A673 (cell line): Measurements from ENCODE around the gene ZFPM1. TPM values are rescaled to one million over a fixed set of nuclear protein-coding genes. Genes with fewer than 3 reads are reported as not detected.

Source experiments
- BruUV-seq: library from RNA; stranded (reverse); fragments of 400-500 nt; replicated peaks from 2 replicates; lab custom pipeline; 2021; lab: Mats Ljungman, UMichigan
- CTCF ChIA-PET: fragments of 300-600 bp; sonication (Branson Sonifier 250); formaldehyde crosslinking; loops from one replicate; lab custom pipeline; 2022; ENCODE audit warnings: antibody characterized with exemption; lab: Charles Lee
- POLR2A ChIA-PET: fragments of 300-600 bp; sonication (Branson Sonifier 250); formaldehyde crosslinking; loops from one replicate; lab custom pipeline; 2022; ENCODE audit warnings: antibody characterized with exemption; ENCODE audit not compliant: low non-redundant PET; lab: Charles Lee
- DNase-seq: peaks from one replicate; pipeline ENCODE4 v3.0.0-alpha.2; 2015; ENCODE audit warnings: low spot score
- H3K27ac ChIP-seq: fragments of 200-600 bp; sonication (generic); 2 replicates; pipeline ENCODE4 v1.5.1; 2016; ENCODE audit warnings: mixed run types, low read depth, mild to moderate bottlenecking, mixed read lengths, antibody characterized with exemption, low read length; ENCODE audit not compliant: poor library complexity, severe bottlenecking
- H3K27me3 ChIP-seq: fragments of 200-600 bp; sonication (generic); replicated peaks from 2 replicates; pipeline ENCODE4 v1.6.1; 2017; ENCODE audit warnings: mixed run types, low read depth, mild to moderate bottlenecking, mixed read lengths, antibody characterized with exemption, low read length; ENCODE audit not compliant: insufficient read depth, poor library complexity
- H3K36me3 ChIP-seq: fragments of 200-600 bp; sonication (generic); 2 replicates; pipeline ENCODE4 v1.6.1; 2016; ENCODE audit warnings: mixed run types, mild to moderate bottlenecking, mixed read lengths, antibody characterized with exemption, low read length; ENCODE audit not compliant: insufficient read depth, poor library complexity, severe bottlenecking
- H3K4me1 ChIP-seq: fragments of 200-600 bp; sonication (generic); 2 replicates; pipeline ENCODE4 v1.6.1; 2017; ENCODE audit warnings: mixed run types, mild to moderate bottlenecking, mixed read lengths, antibody characterized with exemption, low read length; ENCODE audit not compliant: insufficient read depth, poor library complexity, severe bottlenecking
- H3K4me3 ChIP-seq: fragments of 200-600 bp; sonication (generic); 2 replicates; pipeline ENCODE4 v1.5.1; 2016; ENCODE audit warnings: low read depth, mixed run types, mild to moderate bottlenecking, mixed read lengths, low read length; ENCODE audit not compliant: poor library complexity, severe bottlenecking
- H3K9me3 ChIP-seq: fragments of 200-600 bp; sonication (generic); 2 replicates; pipeline ENCODE4 v1.6.1; 2016; ENCODE audit warnings: mixed run types, low read depth, mild to moderate bottlenecking, mixed read lengths, antibody characterized with exemption, low read length; ENCODE audit not compliant: poor library complexity, severe bottlenecking
- EZH2 ChIP-seq: fragments of 200-600 bp; sonication (generic); IDR thresholded peaks from 2 replicates; pipeline ENCODE4 v1.6.1; 2017; ENCODE audit warnings: borderline replicate concordance, low read depth, mild to moderate bottlenecking, mixed read lengths, antibody characterized with exemption, low read length; ENCODE audit not compliant: poor library complexity, severe bottlenecking
- intact Hi-C: fragments of 100-400 bp; cut with micrococcal nuclease; formaldehyde crosslinking; loops from one replicate; pipeline ENCODE4 v1.10.0; 2022; ENCODE audit not compliant: unreplicated experiment
- total RNA-seq: library from RNA; stranded (reverse); gene quantifications from 2 replicates; pipeline ENCODE4 v1.2.3, GENCODE V29; 2021
- TF ChIP-seq, protein P1 (sequence below): fragments of 300-800, 200-600 bp; sonication (generic); conservative IDR thresholded peaks from 2 replicates; pipeline ENCODE4 v1.5.1; 2017; ENCODE audit warnings: low read depth, mild to moderate bottlenecking, antibody characterized with exemption, low read length, moderate library complexity, mixed read lengths

The ZFPM1 gene
- total RNA-seq, 1 experiment from 2014 or later: 5.6 TPM

GRCh38 chr16:88416686-88417085 lies 36.4 kb upstream of the ZFPM1 start:
- BruUV-seq: no TSS peak
- no peak for TF ChIP-seq EZH2
- TF ChIP-seq, protein P1, sequence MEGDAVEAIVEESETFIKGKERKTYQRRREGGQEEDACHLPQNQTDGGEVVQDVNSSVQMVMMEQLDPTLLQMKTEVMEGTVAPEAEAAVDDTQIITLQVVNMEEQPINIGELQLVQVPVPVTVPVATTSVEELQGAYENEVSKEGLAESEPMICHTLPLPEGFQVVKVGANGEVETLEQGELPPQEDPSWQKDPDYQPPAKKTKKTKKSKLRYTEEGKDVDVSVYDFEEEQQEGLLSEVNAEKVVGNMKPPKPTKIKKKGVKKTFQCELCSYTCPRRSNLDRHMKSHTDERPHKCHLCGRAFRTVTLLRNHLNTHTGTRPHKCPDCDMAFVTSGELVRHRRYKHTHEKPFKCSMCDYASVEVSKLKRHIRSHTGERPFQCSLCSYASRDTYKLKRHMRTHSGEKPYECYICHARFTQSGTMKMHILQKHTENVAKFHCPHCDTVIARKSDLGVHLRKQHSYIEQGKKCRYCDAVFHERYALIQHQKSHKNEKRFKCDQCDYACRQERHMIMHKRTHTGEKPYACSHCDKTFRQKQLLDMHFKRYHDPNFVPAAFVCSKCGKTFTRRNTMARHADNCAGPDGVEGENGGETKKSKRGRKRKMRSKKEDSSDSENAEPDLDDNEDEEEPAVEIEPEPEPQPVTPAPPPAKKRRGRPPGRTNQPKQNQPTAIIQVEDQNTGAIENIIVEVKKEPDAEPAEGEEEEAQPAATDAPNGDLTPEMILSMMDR: no peak
- ChIA-PET POLR2A (no interaction called here), CTCF (no interaction called here)
- no peak for DNase-seq
- no peaks in the 10 kb centered on the region for H3K9me3 ChIP-seq
- peaks cover 8% of the 10 kb centered on the region for H3K4me1 ChIP-seq
- H3K4me3 ChIP-seq: no peak overlapping the region
- H3K36me3 ChIP-seq: no peaks in the 10 kb centered on the region
- no peaks in the 10 kb centered on the region for H3K27me3 ChIP-seq
- no peak overlapping the region for H3K27ac ChIP-seq
- intact Hi-C loops: no loop called here

DNA sequence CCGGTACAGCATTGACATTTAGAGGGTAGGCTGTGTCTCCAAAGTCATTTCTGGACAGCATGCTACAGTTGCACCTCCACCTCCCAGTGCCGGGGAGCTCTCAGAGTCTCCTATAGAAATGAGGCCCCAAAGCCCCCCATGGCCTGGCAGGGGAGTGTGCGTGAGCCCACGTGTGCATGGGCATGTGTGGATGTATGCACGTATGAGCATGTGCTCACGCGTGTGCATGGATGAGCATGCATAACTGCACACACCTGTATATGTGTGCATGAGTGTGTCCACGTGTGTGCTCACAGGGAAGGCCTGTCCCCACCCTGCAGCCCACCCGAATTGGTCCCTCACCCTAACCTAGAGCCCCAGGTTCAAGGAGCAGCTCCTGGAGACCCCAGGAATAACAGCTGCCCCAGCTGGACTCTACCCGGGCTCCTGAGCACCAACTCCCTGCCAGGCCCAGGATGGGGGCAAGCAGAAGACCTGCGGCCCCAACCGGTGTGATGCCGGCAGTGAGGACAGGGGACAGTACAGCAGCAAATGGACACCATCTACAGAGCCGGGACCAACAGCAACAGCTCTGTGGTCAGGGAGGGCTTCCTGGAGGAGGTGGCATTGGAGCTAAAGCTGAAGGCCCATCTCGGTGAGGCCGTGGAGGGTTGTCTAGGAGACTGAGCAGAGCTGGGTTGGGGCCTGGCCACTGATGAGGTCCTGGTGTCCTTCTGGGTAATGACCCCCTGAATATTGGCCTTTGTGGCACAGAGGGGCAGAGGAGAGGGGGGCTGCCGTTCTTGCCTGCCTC lies 35.2 kb upstream of the ZFPM1 start:
- no peak for TF ChIP-seq EZH2
- TF ChIP-seq, protein P1: no peak
- Histone ChIP-seq H3K36me3 (no peaks in the 10 kb centered on the region), H3K4me3 (no peak overlapping the region), H3K27ac (no peak overlapping the region), H3K27me3 (no peaks in the 10 kb centered on the region), H3K4me1 (peaks cover 8% of the 10 kb centered on the region), H3K9me3 (no peaks in the 10 kb centered on the region)
- no TSS peak for BruUV-seq
- intact Hi-C loops: no loop called here
- ChIA-PET CTCF (no interaction called here), POLR2A (interaction anchor here (0.6 kb wide), 1 partner anchor 118 kb away, joined by 7 read pairs; no protein-coding TSS in a partner anchor)
- DNase-seq: no peak

GRCh38 chr16:88418869-88419268 lies 34.2 kb upstream of the ZFPM1 start:
- Histone ChIP-seq H3K27ac (no peak overlapping the region), H3K27me3 (no peaks in the 10 kb centered on the region), H3K4me3 (no peak overlapping the region), H3K36me3 (no peaks in the 10 kb centered on the region), H3K4me1 (peaks cover 8% of the 10 kb centered on the region), H3K9me3 (no peaks in the 10 kb centered on the region)
- DNase-seq: no peak
- intact Hi-C loops: no loop called here
- POLR2A ChIA-PET: no interaction called here
- no peak for TF ChIP-seq EZH2
- TF ChIP-seq, protein P1: no peak
- BruUV-seq: no TSS peak
- CTCF ChIA-PET: no interaction called here
